CD4-positive, alpha-beta T cell treated with Interleukin-6 for 4 hours (primary cell): Measurements from ENCODE around the gene RENBP.

Source experiments
- DNase-seq: peaks from one replicate; pipeline ENCODE4 v3.0.0-alpha.2; 2020; ENCODE audit warnings: mixed read lengths

Gene RENBP

DNA sequence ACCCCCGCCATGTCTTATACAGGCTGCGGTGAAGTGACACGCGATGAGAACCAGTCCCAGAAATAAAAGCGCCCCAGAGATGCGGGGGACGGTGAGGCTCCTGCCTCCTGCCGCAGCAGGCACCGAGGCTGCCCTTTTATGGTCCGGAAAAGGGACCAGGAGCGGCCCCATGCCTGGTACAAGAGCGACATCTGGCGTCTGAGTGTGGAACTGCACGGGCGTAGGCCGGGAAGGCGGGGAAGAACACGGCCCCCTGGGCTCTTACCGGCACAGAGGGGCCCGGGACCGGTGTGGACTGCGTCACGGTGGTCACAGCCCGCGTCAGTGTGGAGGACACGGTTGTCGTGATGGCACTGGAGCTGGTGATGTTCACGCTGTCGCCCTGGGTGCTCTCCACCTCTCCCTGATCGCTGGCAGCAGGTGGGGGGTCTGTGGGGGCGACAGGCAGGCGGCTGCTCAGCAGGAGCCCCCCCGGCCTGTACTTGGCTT is 8.9 kb upstream of the RENBP start:
- peak; percentile 79 for DNase-seq

DNA sequence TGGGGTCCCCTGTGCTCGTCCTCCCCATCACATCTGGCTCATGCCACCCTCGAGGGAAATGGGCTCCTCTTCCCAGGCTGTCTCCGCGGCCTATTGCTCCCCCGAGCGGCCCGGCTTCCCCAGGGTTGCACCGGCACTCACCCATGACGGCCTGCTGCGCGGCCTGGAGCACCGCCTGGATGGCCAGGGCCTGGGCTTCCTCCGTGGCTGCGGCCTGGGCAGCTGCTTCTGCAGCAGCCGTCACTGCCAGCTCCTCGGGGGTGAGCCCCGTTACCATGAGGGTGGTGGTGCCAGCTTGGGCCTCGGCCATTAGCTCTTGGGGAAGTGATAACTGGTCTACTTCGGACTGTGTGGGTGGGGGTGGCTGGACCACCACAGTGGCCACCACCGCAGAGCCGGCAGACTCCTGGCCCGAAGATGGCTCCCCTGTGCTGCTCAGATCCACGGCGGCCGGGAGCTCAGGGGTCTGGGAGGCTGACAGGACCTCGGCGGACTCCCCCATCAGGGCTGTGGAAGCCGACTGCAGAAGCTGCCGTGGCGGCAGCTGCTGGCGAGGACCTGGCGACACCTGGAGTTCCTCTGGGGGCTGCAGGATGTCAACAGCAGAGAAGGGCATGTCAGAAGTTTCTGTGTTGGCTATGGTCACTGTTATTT is 8.1 kb upstream of the RENBP start:
- no peak for DNase-seq

DNA sequence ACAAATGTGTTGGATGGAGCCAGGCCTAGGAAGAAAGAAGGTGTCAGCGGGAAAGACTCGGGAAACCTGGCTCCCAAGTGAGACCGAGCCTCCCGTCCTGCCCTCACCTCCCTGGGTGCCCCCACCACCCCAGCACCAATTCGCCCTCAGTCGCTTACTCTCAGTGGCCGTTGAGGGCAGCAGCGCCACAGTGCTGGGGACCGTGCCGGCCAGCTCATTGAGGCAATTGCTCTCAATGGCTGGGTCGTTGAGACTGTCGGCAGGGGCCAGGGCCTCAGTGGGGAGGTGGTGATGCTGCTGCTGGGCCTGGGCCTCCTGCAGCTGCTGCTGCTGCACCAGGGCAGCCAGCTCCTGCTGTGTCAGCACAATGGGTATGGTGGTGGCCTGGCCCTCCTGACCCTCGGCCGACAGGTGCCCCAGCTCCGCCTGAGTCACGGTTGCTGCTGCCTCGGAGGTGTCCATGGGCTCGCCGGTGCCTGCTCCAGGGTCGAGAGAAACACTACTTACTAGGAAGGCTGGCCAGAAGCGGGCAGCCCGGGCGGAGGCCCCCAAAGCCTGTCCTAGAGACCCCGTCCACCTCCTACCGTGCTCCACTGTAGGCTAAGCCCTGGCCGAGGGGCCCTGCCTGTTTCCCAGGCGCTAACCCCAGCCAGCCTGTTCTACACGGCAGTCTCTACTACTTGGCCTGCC is 7.4 kb upstream of the RENBP start:
- DNase-seq = no peak

DNA sequence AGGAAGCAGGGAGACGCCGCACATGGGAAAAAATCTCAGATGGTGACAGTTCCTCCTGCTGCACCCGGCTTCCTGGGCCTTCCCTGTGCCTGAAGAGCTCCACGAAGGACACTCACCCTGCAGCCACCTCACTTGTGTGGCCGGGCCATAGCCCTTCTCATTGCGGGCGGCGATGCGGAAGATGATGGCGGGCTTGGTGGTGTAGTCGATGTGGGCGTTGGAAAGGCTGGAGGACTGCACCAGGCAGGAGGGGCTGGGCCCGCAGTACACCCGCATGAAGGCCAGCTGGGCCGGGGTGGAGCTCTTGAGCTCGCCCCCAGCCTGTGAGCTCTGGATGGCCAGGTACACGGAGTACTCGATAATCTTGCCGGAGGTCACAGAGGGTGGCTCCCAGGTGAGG is 5.7 kb upstream of the RENBP start:
- DNase-seq = no peak

DNA sequence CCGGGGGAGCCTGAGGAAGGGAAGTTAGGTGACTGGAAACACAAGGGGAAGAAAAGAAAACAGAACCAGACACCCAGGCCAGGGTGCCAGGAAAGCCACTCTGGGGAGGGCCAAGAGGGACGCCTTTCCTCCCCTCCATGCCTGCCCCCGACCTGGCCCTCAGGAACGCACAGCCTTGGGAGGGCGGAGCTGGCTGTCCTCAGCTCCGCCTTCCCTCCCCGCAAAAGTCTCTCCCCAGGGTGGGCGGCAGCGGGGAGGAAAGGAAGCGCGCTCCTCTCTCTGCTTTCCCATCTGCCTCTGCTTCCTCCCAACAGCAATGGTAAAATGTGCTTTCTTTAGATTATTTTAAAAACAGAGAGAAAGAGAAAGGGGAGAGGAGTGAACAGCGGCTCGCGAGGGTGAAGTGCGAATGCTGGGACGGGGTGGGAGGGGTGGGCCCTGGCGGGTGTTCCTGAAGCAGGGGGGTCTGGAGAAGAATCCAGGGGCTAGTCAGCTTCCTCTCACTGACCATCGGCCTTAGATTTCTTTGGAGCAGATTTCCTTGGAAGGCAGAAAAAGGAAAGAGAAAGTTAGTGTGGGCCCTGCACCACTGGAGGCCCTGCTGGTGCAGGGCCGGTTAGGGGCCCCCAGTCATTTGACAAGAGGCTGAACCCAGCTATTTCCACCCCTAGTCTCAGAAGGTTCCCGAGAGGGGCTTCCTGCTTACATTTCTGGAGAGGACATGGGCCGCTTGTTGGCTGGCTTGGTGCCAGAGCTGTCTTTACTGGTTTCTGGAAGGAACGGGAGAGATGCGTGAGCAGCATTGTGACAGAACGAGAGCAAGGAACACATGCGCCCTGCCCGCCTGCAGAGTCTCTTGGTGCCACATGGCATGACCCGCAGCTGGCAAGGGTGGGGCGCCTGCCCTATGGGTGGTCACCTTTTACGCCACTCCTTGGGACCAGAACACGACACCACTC is 4.7 kb upstream of the RENBP start:
- DNase-seq = no peak

DNA sequence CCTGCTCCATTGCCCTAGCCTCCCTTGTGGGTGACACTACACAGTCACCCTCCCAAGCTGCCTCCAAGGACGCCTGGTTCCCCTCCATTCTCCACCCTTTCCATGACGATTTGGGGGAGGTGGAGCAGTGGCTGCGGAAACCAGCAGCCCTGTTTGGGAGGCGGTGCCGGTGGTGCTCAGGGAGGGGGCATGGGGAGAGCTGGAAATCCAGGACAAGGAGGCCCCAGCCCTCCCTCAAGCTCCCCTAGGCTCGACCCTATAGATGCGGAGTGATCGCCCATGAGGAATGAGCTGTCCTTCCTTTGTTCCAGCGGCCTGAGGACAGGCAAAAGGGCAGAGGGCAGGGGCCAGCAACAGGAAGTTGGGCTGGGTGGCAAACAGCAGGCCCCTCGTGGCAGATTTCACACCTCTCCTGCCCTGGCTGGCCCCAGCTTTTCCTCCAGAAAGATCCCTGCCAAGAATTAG is 3.6 kb upstream of the RENBP start:
- no peak for DNase-seq

DNA sequence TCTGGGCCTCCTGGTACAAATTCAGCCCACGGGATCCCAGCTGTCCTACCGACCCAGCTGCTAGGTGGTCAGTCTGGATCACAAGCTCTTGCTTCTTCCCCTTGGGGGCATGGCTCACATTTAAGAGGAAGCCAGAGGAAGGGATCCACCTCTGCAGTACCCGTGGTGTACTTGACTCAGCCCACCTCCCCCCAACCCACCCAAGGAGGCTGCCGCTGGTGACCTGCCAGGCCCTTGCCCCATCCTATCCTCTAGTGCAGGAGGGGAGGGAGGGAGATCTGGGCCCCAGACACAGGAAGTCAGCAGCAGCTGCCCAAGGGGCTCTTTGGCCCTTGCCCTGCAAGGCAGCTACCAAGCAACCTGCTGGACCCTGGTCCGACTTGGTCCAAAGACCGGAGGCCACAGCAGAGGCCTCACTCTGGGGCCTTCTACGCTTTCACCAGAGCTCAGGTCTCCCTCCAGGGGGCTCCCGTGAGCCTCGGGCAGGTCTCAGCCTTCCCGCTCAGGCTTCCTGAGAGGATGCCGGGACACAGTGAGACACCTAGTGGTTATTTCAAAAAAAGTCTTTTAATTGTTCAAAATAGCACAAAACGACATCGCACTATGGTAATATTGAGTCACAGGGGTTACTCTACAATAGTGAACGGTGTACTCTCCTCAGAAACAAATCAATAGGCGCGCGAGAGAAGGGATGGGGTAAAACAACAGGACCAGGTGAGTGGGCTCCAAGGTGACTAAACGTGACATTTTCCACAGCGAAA is 2.7 kb upstream of the RENBP start:
- DNase-seq = peak; percentile 88

DNA sequence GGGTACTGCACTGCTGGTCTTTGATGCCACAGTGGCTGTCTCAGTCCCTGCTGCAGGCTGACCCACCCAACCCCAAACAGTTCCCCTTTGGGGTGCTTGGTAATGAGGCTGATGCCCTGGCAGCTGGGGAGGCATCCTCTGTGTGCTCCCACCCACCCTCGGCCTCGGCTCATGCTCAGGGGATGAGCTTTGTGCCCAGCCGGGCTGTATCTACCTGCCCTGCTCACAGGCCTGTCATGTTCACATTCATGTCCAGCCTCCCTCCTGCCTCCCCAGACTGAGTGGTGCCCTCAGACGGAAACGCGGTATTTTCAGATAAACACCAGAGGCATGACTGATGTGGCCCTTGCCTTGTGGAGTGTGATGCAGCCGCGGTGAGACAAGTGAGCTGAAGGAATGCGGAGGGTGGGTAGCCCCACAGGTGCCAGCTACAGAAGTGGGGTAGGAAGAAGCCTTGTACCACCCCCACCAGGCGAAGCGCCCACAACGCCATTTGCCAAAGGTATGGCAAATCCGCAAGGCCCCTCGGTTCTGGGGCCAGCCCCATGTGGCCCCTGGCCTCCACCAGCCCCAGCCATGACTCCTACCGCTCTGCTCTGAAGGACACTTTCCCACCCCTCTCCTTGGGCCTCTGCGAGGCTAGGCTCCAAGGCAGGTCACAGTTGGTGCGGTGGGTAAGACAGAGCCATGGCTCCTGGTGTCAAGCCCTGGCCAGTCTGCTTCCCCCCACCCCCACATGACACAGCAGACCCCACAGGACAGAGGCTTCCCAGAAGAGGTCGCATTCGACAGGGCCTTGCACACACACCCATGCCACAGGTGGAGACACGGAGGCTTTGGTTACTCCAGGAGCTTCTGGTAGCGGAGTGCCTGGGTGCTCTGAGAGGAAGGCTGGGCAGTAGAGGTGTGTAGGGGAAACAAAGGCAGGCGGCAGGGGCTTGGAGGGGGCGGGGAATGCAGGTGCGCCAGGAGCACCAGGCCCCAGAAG is 1.8 kb upstream of the RENBP start:
- no peak for DNase-seq

DNA sequence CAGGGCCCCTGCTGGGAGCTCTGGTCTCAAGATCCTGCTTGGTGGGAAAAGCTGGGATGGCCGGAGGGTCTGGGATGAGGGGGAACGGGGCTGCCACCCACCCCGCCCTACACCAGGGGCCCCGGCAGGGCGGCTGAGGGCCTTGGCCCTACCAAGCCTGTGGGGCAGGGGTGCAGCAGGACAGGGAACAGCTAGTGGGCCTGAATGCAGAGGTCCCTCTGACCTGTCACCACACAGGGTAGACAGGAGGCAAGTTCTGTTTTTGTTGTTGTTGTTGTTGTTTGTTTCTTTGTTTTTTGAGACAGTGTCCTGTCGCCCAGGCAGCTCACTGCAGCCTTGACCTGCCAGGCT is 332 bp upstream of the RENBP start:
- DNase-seq = no peak

DNA sequence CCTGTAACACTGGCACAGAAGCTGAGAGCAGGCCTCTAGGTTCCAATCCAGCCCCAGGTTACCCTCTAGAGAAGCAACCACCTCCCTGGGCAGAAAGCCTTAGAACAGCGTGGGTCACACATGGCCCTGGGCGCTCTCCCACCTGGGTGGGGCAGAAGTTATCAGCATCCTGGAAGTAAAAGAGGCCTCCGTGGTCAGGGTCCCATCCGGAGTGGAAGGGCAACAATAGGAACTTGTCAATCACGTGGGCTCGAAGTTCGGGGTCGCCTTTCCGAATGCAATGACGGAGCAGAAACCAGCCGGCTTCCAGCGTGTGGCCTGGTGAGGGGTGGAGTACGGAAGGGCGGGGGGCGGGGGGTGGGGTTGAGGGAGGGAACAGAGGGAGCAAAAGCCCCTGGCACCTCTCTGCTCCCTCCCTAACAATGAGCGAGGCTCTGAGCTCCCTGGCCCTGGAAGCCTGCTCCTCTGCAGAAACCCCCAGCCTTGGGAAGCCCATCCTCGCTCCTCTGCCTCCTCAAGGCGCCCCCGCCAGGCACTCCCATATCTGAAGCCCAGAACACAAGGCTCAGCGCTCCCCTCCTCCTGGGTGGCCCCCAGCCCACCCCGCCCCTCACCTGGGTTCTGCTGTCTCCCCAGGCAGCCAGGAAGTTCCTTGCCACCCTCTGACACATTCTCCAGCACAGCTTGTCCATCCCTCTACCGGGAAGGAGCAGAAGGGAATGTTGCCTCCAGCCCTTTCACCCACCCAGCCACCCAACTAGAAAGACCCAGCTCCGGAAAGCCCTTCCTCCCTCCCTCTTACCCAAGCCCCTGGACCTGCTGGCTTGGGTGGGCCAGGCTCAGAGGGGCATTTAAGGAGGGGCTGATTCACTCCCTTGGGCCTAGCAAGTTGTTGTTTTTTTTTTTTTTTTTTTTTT is 2.8 kb downstream of the RENBP start:
- DNase-seq = no peak

DNA sequence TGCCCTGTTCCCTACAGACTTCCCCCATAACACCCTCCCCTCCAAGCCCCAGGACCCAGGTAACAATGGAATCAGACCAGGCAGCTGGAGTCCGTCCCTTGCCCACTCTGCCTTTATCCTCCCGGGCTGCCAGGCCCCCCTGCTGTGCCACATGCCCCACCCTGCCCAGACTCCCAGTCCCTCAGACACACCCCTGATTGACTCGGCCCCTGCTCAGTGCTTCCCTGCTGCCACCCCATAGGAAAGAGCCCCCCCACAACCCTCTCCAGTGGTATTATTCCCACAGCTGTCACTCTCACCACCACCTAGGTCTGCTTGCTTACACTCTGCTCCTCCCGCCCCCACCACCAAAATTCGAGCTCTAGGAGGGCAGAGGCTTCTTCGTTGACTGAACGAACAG is 4.9 kb downstream of the RENBP start:
- no peak for DNase-seq

DNA sequence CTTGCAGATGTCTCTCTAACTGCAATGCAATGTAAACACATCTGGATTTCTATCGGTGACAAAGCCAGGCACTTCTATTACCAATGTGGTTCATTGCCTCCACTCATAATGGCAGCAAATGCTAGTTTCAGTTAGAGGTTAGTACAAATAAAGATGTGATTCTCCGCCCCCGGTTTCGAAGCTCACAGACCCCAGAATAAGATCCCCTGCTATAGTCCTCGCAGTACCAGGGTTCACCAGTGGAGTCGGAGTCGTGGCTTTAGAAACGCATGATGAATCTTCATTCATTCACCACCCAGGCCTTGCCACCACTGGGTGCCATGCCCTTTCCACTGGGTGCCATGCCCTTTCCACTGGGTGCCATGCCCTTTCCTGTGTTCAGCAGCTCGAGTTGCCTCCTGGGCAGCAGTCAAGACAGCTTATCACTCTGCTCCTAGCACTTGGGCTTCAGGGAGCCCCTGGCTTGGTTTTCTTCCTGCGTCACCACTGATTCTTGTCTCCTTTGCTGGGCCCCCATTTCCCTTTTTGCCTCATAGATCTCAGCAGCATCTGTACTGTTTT is 6.1 kb downstream of the RENBP start:
- DNase-seq = no peak

DNA sequence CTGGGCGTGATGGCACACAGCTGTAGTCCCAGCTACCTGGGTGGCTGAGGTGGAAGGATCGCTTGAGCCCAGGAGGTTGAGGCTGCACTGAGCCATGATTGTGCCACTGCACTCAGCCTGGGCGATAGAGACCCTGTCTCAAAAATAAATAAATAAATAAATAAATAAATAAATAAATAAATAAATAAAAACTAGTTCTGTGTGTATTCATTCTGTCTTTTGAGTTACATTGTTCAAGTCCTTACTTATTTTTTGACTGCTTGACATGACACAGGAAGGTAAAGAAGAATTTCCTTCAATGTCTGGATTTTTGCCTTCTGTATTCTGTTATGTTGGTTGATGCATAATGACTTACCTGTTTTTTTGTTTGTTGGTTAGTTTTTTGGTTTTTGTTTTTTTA is 7.4 kb downstream of the RENBP start:
- no peak for DNase-seq

DNA sequence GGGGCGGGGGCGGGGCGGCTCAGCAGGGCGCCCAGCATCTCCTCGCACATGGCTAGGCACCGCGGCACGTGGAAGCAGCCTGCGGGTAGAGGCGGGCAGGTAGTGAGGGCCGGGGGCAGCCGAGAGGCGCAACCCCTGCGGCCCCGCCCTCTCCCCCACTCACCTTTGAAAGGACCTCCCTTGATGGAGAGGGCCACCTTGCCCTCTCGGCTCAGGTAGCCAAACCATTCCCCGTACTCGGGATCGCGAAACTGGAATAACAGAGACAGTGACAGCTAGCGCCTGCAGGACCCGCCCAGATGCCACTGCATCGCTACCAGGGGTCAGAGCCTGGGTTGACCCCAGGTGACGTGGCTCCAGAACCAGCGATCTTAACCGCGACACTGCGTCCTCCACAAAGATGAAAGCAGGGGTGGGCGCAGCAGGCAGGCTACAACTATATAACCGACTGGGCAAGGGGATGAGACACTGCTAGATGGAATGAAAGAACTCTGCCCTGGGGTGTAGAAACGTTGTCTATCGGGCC is 9.1 kb downstream of the RENBP start:
- no peak for DNase-seq

DNA sequence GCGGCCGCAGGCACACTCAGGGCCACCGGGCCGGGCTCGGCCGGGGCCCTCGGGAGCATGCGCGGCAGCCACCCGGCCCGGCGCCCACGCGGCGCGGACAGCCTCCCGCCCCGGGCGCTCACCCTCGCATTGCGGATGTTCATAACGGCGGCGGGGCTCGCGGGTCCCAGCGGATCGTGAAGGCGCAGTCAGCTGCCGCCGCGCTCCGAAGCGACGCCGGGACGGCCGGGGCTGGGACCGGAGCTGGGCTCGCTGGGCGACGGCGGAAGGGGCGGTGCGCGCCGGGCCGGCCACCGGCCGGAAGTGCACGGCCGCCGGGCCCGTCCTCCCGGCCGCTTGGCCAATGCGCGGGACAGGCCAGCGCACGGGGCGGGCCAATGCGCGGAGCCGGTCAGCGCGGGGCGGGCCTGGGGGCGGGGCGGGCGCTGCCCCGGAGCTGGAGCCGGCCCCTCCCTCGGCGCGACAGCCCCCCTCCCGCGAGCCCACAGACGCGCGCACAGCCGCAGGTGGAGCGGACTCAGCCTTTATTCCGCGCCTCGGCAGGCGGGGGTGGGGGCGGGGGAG is 9.6 kb downstream of the RENBP start, which contains the start of gene NAA10:
TSS of gene NAA10 (minus strand) at position 276 of the 564 bp plus-strand sequence. CDS start at position 143, 133 bp downstream.
- DNase-seq = peak; percentile 77

DNA sequence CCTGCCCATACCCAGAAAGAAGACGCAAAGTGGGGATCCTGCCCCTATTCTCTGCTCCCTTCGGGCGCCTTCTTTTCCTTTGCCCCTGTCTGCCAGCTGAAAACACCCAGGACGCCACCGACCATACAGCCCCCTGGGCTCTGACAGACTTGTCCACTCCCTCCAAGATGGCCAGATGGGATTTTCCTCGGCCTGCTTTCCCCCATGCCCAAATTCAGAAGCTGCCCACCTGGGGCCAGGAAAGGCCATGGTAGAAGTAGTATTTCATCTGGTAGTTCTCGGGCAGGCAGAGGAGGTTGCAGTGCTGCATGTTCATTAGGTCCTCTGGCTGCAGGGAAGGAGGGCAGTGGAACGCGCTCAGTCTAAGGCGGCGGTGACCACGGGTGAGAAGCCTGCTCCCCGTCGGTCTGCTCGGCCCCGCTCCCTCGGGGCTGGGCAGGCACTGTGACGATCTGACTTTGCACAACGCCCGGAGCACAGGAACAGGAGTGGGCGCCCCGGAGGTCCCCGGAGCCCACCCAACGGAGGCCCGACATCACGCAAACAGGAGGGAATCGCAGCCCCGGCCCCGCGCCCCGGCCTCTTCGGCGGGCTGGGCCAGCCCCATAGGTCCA is 10.2 kb downstream of the RENBP start:
- no peak for DNase-seq

DNA sequence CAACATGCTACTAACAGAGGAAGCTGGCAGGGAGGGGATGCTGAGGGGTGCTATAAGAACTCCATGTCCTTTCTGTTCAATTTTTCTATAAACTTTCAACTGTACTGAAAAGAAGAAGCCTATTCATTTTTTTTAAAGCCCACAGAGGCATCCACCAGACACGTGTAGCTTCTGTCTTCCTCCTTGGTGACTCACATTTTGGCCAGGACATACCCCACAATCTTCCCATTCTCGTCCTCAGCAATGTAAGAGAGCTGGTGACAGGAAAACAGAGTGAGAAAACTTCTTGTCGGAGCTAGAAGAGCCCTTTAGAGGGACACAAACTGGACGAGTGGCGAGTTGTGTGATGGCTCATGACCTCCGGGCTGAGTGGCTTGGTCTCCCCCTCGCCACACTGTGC is 10.7 kb downstream of the RENBP start:
- DNase-seq = no peak

DNA sequence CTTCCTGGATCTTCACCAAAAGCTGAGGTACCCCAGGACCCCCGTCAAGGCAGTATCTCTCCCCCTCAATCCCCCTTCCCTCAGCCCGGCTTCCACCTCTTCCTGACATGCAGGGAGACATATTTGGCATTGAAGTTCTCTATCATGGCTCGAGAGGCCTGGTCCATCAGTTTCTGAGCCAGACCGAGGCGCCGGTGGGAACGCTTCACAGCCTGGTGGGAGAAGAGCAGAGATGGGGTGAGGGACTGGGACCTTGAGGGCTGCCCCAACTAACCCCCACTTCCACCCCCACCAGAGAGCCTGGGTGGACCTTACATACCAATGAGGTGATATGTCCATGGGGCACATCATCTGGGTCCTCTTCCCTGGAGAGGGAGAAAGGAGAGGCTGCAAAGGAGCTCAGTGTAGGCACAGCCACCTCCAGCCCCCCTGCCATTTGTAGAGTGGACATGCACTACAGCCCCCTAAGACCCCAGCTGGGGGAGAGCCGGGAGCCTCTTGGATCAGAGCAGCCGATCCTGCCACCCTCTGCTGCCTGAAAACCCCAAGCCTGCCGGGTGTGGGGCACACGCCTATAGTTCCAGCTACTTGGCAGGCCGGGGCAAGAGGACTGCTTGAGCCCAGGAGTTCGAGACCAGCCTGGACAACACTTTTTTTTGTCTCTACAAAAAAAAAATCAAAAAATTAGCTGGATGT is 12.1 kb downstream of the RENBP start:
- DNase-seq = no peak
